22Rv1 (cell line): ENCODE data around the gene ZNF423.

Experiments used
- H3K27ac ChIP-seq: fragments of 450-650 bp; 2 replicates; pipeline ENCODE4 v1.5.1; 2017
- CTCF ChIP-seq: fragments of 450-650 bp; IDR thresholded peaks from 2 replicates; pipeline ENCODE4 v1.5.1; 2017; ENCODE audit warnings: mild to moderate bottlenecking
- ZFX ChIP-seq: fragments of 450-650 bp; IDR thresholded peaks from 2 replicates; pipeline ENCODE4 v1.6.1; 2017; ENCODE audit warnings: antibody characterized with exemption, borderline replicate concordance

Gene ZNF423

GRCh38 chr16:49464093-49464492 is 391.8 kb downstream of the ZNF423 start:
- TF ChIP-seq CTCF (no peak), ZFX (no peak)
- no peak overlapping the region for H3K27ac ChIP-seq

- no peak overlapping the region for H3K27ac ChIP-seq
- TF ChIP-seq ZFX (no peak), CTCF (no peak)
Measured at GRCh38 chr16:49463529-49463928, 392.4 kb downstream of the ZNF423 start.

DNA sequence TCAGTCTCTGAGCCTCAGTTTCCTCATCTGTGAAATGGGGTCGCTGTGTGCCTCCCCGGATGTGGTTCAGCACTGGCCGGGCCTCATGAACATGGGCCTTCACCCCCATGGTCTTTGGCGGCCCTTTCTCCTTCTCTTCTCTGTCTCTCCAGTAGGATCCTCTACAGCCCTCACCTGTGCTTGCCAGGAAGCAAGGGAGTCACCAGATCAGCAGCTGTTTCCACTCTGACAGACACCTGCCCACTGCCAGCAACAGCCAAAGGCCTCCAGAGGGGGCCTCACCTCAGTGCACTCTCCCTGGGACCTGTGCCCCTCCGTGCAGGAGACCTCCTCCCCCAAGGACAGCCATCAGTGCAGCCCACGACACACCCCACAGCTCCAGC is 392.9 kb downstream of the ZNF423 start:
- no peak overlapping the region for H3K27ac ChIP-seq
- TF ChIP-seq CTCF (no peak), ZFX (no peak)

DNA sequence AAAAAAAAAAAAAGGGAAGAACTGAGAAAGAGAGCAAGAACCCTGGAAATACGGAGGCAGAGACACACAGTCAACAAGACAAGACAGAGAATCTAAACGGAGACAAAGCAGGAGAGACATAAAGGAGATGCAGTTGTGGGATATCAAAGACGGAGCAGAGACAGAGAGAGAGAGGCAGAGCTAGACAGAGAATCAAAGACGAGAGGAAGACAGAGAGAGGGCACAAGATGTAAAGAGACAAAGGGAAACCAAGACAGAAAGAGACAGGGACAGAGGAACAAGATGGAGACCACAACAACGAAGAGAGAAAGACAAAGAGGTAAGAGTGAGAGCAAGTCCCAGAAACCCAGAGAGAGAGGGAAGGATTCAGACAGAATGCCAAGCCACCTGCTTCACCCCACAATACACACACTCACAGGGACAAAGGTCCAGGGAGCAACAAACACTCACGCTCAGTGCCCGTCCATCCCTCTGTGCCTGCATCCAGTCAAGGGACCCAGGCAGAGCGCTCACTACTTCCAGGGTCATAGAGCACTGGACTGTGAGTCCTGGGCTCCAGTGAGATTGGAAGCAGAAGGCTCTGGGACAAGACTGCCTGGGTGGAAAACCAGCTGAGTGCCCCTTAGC is 393.4 kb downstream of the ZNF423 start:
- no peak overlapping the region for H3K27ac ChIP-seq
- no peak for TF ChIP-seq ZFX
- no peak for TF ChIP-seq CTCF

DNA sequence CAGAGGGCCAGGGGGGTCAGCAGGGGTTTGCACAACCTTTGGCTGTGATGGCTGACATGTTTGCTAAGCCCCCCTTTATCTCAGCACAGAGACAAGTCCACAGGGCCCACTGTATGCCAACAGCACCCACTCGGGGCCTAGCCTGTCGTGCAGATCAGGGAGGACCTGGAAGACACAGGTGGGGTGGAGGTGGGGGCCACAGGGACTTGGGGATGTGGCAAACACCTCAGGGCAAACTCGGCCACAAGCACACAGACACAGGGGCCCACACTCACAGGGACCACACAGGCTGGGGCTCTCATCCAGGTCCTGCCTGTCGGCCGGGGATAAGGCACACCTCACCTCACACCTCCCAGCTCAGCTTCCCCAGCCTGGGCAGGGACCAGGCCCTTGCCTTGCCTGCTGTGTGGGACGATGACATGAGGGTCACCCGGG is 394.4 kb downstream of the ZNF423 start:
- H3K27ac ChIP-seq, result no peak overlapping the region
- TF ChIP-seq CTCF, result no peak
- no peak for TF ChIP-seq ZFX

DNA sequence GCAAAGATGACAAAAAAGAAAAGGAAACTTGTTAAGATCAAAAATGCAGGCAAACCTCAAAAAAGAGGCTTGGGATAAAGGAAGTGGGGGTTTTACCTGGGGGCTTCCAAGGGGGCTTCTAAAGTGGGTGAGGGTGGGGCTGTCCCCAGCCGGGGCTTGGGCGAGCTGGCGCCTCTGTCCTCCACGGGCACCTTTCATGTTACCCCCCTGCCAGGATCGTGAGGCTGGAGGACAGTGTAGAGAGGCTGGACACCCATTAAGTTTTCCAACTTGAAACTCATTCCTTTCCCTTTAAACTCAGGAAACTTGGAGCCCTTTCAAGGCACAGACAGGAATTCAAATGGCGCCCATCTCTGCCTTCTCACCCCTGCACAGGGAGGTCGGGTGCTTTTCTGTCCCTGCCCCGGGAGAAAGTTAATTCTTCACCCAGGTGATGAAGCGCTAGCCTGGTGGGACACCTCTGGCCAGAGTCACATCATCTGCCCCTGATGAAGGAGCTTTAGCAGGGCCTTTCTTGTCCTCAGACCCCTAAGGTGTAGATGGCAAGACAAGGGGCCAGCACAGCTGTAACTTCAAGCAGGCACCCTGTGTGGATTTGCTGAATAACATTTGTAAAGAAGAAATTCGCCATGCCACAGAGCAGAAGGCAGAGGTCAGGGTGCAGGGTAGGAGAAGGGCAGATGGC is 395.0 kb downstream of the ZNF423 start:
- TF ChIP-seq CTCF, result no peak
- TF ChIP-seq ZFX, result no peak
- H3K27ac ChIP-seq, result no peak overlapping the region

GRCh38 chr16:49459953-49460735 is 395.8 kb downstream of the ZNF423 start:
- H3K27ac ChIP-seq, result no peak overlapping the region
- TF ChIP-seq CTCF (no peak), ZFX (no peak)
